Omental fat pad (tissue), 4 donors: ENCODE results near the gene SRRM3. TPM values are rescaled to one million over a fixed set of nuclear protein-coding genes. Genes with fewer than 3 reads are reported as not detected.
"Not testable (repeated sequence)": the region's sequence is repeated elsewhere in the genome, so short reads cannot be mapped to it uniquely, and the experiment has no call there.

ENCODE experiments used
- ATAC-seq: fragments of 150-250 bp; one replicate; pipeline ENCODE4 v1.9.1; 2016; ENCODE audit warnings: mild to moderate bottlenecking, moderate library complexity; ENCODE audit not compliant: low FRiP score
- DNase-seq: peaks from one replicate; pipeline ENCODE4 v3.0.0-alpha.2; 2019; ENCODE audit warnings: low spot score
- total RNA-seq, 4 donors: library from RNA; depleted of rRNA; stranded (reverse); fragments of >200 nt; gene quantifications; one replicate each; pipeline ENCODE4 v1.1.0, GENCODE V29; 2016
- TF ChIP-seq, protein P1 (sequence below), 3 donors: fragments of 450-650 bp; IDR thresholded peaks; one replicate each; pipeline ENCODE4 v1.5.1; 2016 to 2017; ENCODE audit warnings: antibody characterized with exemption in 3 of 3, mild to moderate bottlenecking in 3 of 3, moderate library complexity in 2 of 3

The SRRM3 gene
- total RNA-seq, 4 donors from 2014 or later = 1.7 to 3.7 (median 2.4) TPM

DNA sequence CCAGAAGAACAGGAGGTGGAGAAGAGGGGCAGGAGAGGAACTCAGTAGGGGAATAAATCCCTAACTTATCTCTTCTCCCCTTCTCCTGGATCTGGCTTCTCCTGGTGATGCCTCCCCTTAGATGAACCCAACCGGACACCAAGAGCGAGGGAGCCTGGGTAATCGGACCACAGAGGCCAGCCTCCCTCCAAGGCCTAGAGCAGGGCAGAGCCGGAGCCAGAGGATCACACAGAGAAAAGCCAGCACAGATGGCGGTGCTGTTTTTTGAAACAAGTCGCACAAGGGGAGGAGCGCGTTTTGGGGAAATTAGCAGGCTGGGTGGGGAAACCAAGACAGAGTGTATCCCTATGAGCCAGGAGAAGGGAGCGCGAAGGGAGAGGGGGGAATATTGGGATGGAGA lies 4.9 kb upstream of the SRRM3 start:
- TF ChIP-seq, protein P1, sequence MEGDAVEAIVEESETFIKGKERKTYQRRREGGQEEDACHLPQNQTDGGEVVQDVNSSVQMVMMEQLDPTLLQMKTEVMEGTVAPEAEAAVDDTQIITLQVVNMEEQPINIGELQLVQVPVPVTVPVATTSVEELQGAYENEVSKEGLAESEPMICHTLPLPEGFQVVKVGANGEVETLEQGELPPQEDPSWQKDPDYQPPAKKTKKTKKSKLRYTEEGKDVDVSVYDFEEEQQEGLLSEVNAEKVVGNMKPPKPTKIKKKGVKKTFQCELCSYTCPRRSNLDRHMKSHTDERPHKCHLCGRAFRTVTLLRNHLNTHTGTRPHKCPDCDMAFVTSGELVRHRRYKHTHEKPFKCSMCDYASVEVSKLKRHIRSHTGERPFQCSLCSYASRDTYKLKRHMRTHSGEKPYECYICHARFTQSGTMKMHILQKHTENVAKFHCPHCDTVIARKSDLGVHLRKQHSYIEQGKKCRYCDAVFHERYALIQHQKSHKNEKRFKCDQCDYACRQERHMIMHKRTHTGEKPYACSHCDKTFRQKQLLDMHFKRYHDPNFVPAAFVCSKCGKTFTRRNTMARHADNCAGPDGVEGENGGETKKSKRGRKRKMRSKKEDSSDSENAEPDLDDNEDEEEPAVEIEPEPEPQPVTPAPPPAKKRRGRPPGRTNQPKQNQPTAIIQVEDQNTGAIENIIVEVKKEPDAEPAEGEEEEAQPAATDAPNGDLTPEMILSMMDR (IDR thresholded peaks at IDR 0.05) = no peak
- DNase-seq = no peak
- ATAC-seq = no peak

DNA sequence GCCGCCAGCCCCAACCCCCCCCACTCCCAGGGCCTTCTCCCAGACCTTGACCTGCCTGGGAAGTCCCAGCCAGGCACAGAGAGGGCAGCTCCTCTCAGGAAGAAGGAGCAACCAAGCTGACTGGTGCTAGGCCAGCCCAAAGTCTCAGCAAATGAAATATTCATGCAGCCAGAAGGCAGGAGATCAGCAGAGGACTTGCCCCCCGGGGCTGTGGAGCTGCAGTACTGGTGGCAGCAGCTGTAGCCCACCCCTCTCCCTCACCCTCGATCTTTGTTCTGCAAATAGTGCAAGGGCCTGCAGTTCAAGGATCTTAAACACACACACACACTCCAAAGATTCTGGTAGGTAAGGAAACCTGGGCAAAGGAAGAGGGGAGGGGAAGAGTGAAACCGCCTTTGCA lies 3.5 kb upstream of the SRRM3 start:
- no peak for ATAC-seq
- no peak for DNase-seq
- TF ChIP-seq, protein P1 (IDR thresholded peaks at IDR 0.05) = no peak

GRCh38 chr7:76202666-76203030 lies 952 bp downstream of the SRRM3 start:
- TF ChIP-seq, protein P1 (IDR thresholded peaks at IDR 0.05) = no peak
- DNase-seq (no peak), ATAC-seq (no peak)

DNA sequence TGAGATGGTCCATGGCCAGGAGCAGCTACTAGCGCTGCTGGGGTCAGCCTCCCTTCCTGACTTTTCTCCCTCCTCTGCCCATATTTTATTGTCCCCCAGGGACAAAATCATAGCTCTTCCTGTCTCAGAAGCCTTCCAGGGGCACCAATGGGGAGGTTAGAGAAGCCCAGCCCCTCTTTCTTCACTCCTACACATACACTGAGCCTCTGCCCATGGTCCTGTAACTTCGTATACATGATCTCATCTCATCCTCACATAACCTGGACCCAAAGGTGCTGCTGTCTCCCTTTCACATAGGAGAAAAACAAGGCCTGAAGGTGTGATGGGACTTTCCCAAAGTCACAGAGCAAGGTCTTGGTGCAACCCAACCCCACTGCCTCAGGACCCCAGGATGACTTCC lies 2.5 kb downstream of the SRRM3 start:
- TF ChIP-seq, protein P1 (IDR thresholded peaks at IDR 0.05) = no peak
- no peak for DNase-seq
- no peak for ATAC-seq

DNA sequence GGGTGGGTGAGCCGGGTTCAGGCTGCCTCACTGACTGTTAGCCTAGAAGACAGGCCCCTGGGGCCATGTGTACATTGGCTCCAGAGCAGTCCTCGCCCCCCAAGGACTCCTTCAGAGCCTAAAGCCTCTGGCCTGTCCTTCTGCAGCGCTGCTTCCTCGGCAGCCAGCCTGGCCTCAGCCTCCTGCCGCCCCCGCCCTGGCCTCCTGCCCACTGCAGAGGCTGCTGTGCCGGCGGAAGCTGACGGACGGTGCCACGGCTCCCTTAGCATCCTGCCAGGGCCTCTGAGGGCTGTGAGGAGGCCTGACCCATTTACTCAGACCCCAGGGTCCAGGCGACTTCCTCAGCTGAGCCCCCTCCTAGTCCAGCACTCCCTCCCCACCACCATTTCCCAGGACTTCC lies 4.9 kb downstream of the SRRM3 start:
- TF ChIP-seq, protein P1 (IDR thresholded peaks at IDR 0.05) = no peak
- DNase-seq (no peak), ATAC-seq (no peak)

DNA sequence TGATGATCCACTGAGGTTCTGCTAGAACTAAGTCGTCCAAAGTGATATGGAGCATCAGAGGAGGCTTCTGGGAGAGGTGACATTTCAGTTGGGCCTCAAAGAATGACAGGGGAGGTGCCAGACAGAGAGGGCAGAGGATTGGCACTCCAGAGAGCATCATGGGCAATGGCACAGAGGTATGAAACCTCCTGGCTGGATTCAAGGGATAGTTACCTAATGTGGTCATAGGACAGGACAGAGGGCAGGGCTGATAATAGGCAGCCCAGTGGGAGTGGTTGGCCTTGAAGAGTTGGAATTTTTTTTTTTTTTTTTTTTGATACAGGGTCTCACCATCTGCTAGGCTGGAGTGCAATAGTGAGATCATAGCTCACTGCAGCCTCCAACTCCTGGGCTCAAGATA lies 7.6 kb downstream of the SRRM3 start:
- no peak for ATAC-seq
- DNase-seq = no peak
- TF ChIP-seq, protein P1 (IDR thresholded peaks at IDR 0.05) = no peak

GRCh38 chr7:76211216-76211615 lies 9.5 kb downstream of the SRRM3 start:
- ATAC-seq (no peak), DNase-seq (no peak)
- TF ChIP-seq, protein P1 (IDR thresholded peaks at IDR 0.05) = no peak

DNA sequence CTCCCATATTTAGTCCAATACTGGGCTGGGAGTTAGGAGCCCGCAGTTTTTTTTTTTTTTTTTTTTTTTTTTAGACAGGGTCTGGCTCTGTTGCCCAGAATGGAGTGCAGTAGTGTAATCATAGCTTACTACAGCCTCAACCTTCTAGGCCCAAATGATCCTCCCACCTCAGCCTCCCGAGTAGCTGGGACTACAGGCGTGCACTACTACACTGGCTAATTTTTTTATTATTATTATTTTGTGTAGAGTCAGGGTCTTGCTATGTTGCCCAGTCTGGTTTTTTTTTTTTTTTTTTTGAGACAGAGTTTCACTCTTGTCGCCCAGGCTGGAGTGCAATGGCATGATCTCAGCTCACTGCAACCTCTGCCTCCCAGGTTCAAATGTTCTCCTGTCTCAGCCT lies 13.7 kb downstream of the SRRM3 start:
- ATAC-seq, DNase-seq: not testable (repeated sequence)
